GM12873 (cell line): Measurements from ENCODE around the gene COMMD1.

ENCODE experiments used
- CTCF ChIP-seq: IDR thresholded peaks from 2 replicates; pipeline ENCODE4 v1.5.1; 2012; ENCODE audit warnings: low read depth, mild to moderate bottlenecking, moderate library complexity, low read length, control low read depth; ENCODE audit not compliant: insufficient read depth; ENCODE audit errors: missing control alignments

The COMMD1 gene

GRCh38 chr2:61949714-61950560 is 44.5 kb downstream of the COMMD1 start:
- no peak for TF ChIP-seq CTCF

- no peak for TF ChIP-seq CTCF
Measured at GRCh38 chr2:61950571-61951315, 45.3 kb downstream of the COMMD1 start.

GRCh38 chr2:61951881-61952280 is 46.4 kb downstream of the COMMD1 start:
- TF ChIP-seq CTCF, result no peak

- no peak for TF ChIP-seq CTCF
Measured at GRCh38 chr2:61952288-61952687, 46.8 kb downstream of the COMMD1 start.

GRCh38 chr2:61959381-61960293 is 54.2 kb downstream of the COMMD1 start:
- TF ChIP-seq CTCF, result no peak

- no peak for TF ChIP-seq CTCF
Measured at GRCh38 chr2:61961231-61961901, 55.9 kb downstream of the COMMD1 start.
